ENCODE measurements around the gene ZKSCAN8.

GRCh38 chr6:28152531-28152930 is 10.8 kb downstream of the ZKSCAN8 start:
- TF ChIP-seq, protein P1, sequence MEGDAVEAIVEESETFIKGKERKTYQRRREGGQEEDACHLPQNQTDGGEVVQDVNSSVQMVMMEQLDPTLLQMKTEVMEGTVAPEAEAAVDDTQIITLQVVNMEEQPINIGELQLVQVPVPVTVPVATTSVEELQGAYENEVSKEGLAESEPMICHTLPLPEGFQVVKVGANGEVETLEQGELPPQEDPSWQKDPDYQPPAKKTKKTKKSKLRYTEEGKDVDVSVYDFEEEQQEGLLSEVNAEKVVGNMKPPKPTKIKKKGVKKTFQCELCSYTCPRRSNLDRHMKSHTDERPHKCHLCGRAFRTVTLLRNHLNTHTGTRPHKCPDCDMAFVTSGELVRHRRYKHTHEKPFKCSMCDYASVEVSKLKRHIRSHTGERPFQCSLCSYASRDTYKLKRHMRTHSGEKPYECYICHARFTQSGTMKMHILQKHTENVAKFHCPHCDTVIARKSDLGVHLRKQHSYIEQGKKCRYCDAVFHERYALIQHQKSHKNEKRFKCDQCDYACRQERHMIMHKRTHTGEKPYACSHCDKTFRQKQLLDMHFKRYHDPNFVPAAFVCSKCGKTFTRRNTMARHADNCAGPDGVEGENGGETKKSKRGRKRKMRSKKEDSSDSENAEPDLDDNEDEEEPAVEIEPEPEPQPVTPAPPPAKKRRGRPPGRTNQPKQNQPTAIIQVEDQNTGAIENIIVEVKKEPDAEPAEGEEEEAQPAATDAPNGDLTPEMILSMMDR (optimal IDR thresholded peaks at IDR 0.05 in 1 of 3, IDR thresholded peaks at IDR 0.05 in 1 of 3, conservative IDR thresholded peaks at IDR 0.05 in 1 of 3; ENCODE audit: extremely low read depth in 1 of 3, insufficient read depth in 2 of 3, low read length in 3 of 3): no peak
- no peak for TF ChIP-seq EZH2 (IDR thresholded peaks at IDR 0.05; ENCODE audit: low read length)
